DND-41 (cell line): ENCODE results near the gene OPCML.
A peak's percentile ranks its signal among the peaks of the same experiment; 100 is the strongest.

ENCODE experiments used
- ATAC-seq: fragments of 200-7000 bp; cut with Tn5 transposase; 3 replicates; pipeline ENCODE4 v1.9.1; 2021; ENCODE audit warnings: low read depth; ENCODE audit not compliant: insufficient read depth
- DNase-seq: peaks from one replicate; pipeline ENCODE4 v3.0.0-alpha.2; 2020
- H2AFZ ChIP-seq: 2 replicates; pipeline ENCODE4 v1.6.0; 2012; ENCODE audit warnings: low read depth, low read length
- H3K27ac ChIP-seq: 2 replicates; pipeline ENCODE4 v1.5.1; 2012; ENCODE audit warnings: low read length, inconsistent platforms
- H3K27me3 ChIP-seq: fragments of 200-600 bp; sonication (generic); 2 replicates; pipeline ENCODE4 v1.6.0; 2012; ENCODE audit warnings: low read length, mild to moderate bottlenecking, inconsistent platforms; ENCODE audit not compliant: insufficient read depth, poor library complexity
- H3K36me3 ChIP-seq: 2 replicates; pipeline ENCODE4 v1.5.1; 2012; ENCODE audit warnings: low read length, inconsistent platforms; ENCODE audit not compliant: insufficient read depth
- H3K4me1 ChIP-seq: 2 replicates; pipeline ENCODE4 v1.5.1; 2012; ENCODE audit warnings: mild to moderate bottlenecking, low read length; ENCODE audit not compliant: insufficient read depth
- H3K4me2 ChIP-seq: 2 replicates; pipeline ENCODE4 v1.6.0; 2012; ENCODE audit warnings: mild to moderate bottlenecking, moderate library complexity, low read length, inconsistent platforms; ENCODE audit not compliant: insufficient read depth
- H3K4me3 ChIP-seq, 2 experiments: fragments of 200-600 bp in 1 of 2; shearing (Covaris generic) in 1 of 2; 2 replicates each; pipeline ENCODE4 v1.5.1; 2012 to 2016; ENCODE audit warnings: inconsistent platforms in 2 of 2, low read length in 2 of 2, mild to moderate bottlenecking in 2 of 2, low read depth in 1 of 2, moderate library complexity in 1 of 2
- H3K79me2 ChIP-seq: 2 replicates; pipeline ENCODE4 v1.6.0; 2012; ENCODE audit warnings: low read length, inconsistent platforms; ENCODE audit not compliant: insufficient read depth
- H3K9ac ChIP-seq: 2 replicates; pipeline ENCODE4 v1.6.0; 2012; ENCODE audit warnings: low read depth, mild to moderate bottlenecking, inconsistent platforms, low read length, moderate library complexity
- H3K9me3 ChIP-seq: 2 replicates; pipeline ENCODE4 v1.5.1; 2012; ENCODE audit warnings: low read length, moderate library complexity, mild to moderate bottlenecking, inconsistent platforms; ENCODE audit not compliant: insufficient read depth, severe bottlenecking
- H4K20me1 ChIP-seq: 2 replicates; pipeline ENCODE4 v1.6.0; 2012; ENCODE audit warnings: low read length; ENCODE audit not compliant: insufficient read depth
- EZH2 ChIP-seq: IDR thresholded peaks from 3 replicates; pipeline ENCODE4 v1.6.1; 2012; ENCODE audit warnings: borderline replicate concordance, low read depth, mild to moderate bottlenecking, moderate library complexity, low read length, inconsistent platforms; ENCODE audit not compliant: severe bottlenecking
- TF ChIP-seq, protein P1 (sequence below): IDR thresholded peaks from 2 replicates; pipeline ENCODE4 v1.5.1; 2012; ENCODE audit warnings: borderline replicate concordance, low read length, moderate library complexity, mild to moderate bottlenecking; ENCODE audit not compliant: poor library complexity, severe bottlenecking; ENCODE audit errors: extremely low read depth

The OPCML gene

DNA sequence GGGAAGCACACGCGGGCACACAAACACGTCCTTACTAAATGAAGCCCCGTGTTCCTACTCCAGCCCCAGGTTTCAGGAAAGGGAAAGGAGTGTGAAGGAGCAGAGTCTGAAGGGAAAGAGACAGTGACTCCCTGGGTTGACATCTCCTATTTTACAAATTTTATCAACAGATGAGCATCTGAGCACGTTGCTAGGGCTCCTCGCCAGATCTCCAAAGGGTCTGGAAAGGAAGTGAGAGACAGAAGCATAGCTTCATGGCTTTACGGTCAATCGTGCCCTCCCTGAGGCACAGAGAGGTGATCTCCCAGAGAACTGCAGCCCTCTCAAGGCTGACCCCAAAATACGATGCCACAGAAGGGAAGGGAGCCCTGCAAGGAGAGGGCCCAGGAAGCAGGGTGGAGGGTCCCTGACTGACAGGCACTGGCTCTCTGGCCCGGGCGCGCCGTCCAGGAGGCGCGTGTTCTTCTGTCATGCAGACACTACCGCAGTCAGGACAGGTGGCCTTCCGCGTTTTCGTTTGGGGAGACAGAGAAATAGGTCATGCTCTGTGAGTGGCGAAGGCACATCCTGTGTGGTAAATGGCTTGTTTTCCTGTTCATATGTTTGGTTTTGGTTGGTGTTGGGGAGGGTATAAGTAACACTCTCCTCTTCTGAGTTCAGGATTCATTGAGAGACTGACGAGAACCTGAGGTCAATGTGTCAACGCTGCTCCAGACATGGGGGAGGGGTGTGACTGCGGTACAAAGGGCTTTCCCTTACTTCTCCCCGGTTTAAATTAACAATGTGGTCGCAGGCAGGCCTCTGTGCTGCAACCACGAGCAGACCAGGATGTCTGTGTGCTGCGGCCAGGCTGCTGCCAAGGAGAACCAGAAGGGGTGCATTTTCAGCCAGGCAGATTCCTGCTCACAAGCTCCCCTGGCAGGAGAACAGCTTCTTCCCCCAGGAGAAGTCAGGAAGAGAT, 813.3 kb downstream of the OPCML start:
- peaks cover 63% of the 10 kb centered on the region for H3K4me1 ChIP-seq
- peak overlapping the region; percentile 21 for H2AFZ ChIP-seq

DNA sequence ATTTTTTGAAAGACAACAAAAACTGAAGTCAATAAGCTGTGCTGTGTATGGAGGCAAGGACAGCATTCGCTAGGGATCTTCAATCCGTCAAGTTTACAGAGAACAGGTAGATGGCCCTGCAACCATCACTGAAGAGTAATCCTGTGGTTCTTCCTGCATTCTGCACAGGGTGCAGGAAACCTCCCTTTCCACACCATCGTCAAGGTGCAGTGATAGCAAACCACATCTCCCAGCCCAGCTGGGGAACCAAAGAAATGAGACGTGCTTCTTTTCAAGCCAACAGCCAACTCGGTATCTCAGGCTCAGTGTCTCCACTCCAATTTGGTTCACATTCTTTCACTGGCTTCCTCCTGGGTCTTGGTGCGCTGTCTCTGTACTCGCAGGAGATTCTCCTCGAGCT, 814.5 kb downstream of the OPCML start:
- peak; percentile 76 for DNase-seq
- H3K27ac ChIP-seq, result peak overlapping the region; percentile 86
- TF ChIP-seq, protein P1, sequence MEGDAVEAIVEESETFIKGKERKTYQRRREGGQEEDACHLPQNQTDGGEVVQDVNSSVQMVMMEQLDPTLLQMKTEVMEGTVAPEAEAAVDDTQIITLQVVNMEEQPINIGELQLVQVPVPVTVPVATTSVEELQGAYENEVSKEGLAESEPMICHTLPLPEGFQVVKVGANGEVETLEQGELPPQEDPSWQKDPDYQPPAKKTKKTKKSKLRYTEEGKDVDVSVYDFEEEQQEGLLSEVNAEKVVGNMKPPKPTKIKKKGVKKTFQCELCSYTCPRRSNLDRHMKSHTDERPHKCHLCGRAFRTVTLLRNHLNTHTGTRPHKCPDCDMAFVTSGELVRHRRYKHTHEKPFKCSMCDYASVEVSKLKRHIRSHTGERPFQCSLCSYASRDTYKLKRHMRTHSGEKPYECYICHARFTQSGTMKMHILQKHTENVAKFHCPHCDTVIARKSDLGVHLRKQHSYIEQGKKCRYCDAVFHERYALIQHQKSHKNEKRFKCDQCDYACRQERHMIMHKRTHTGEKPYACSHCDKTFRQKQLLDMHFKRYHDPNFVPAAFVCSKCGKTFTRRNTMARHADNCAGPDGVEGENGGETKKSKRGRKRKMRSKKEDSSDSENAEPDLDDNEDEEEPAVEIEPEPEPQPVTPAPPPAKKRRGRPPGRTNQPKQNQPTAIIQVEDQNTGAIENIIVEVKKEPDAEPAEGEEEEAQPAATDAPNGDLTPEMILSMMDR, result peak; percentile 9
- TF ChIP-seq EZH2, result no peak
- ATAC-seq, result peak; percentile 49
- H3K79me2 ChIP-seq, result no peaks in the 10 kb centered on the region
- no peak overlapping the region; a peak in 1 of 4 replicates for H3K4me3 ChIP-seq
- no peaks in the 10 kb centered on the region for H4K20me1 ChIP-seq
- H3K9me3 ChIP-seq, result no peaks in the 10 kb centered on the region
- no peak overlapping the region for H2AFZ ChIP-seq
- H3K9ac ChIP-seq, result peak overlapping the region; percentile 58
- H3K4me2 ChIP-seq, result peak overlapping the region; percentile 58; the same call in 1 of the 2 replicates
- H3K27me3 ChIP-seq, result no peaks in the 10 kb centered on the region
- H3K36me3 ChIP-seq, result no peaks in the 10 kb centered on the region
- H3K4me1 ChIP-seq, result peaks cover 57% of the 10 kb centered on the region

More for the DNA sequence above, 813.3 kb downstream of the OPCML start:
- Histone ChIP-seq H3K9me3 (no peaks in the 10 kb centered on the region), H3K79me2 (no peaks in the 10 kb centered on the region), H3K27me3 (no peaks in the 10 kb centered on the region), H4K20me1 (no peaks in the 10 kb centered on the region), H3K4me3 (peak overlapping the region in 1 of 2 experiments; percentile 31; a peak in 1 of 4 replicates), H3K4me2 (peak overlapping the region; percentile 58), H3K27ac (peak overlapping the region; percentile 86), H3K9ac (peak overlapping the region; percentile 58), H3K36me3 (no peaks in the 10 kb centered on the region)
- ATAC-seq (peak; percentile 82), DNase-seq (peak; percentile 89)
- no peak for TF ChIP-seq EZH2
- TF ChIP-seq, protein P1, result no peak

DNA sequence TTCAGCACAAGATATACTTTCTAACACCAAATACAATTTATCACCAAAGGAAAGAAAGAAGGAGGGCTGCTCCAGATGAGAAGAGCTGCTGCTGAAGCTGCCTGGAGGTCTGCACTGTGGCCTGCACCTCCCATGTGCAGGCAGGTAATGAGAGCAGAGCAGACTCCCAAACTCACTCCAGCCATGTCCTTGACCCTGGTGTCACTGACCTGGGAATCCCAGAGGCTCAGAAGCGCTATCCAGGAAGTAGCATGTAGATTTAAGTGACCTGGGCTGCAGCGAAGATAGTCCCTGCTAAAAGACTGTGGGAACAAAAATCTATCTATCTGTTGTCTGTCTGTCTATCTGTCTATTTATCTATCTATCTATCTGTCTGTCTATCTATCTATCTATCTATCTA, 816.3 kb downstream of the OPCML start:
- no peak for DNase-seq
- no peak for TF ChIP-seq EZH2
- TF ChIP-seq, protein P1, result no peak
- Histone ChIP-seq H3K4me1 (peaks cover 39% of the 10 kb centered on the region), H3K4me3 (no peak overlapping the region), H3K27me3 (no peaks in the 10 kb centered on the region), H3K4me2 (no peak overlapping the region), H4K20me1 (no peaks in the 10 kb centered on the region), H3K9me3 (no peaks in the 10 kb centered on the region), H3K27ac (peak overlapping the region; percentile 22; the same call in 1 of the 2 replicates), H2AFZ (no peak overlapping the region), H3K79me2 (no peaks in the 10 kb centered on the region), H3K36me3 (no peaks in the 10 kb centered on the region), H3K9ac (no peak overlapping the region)
- ATAC-seq, result no peak
